SK-N-MC (cell line): Measurements from ENCODE around the gene ADAMTS3.

Experiments
- FOXP2 ChIP-seq: optimal IDR thresholded peaks from 2 replicates; pipeline ENCODE3; 2011; ENCODE audit warnings: mild to moderate bottlenecking, moderate library complexity; ENCODE audit not compliant: insufficient read depth; ENCODE audit errors: extremely low read length, control extremely low read depth
- POLR2AphosphoS5 ChIP-seq: IDR thresholded peaks from 2 replicates; pipeline ENCODE4 v1.6.1; 2012; ENCODE audit warnings: mild to moderate bottlenecking, low read depth, low read length, borderline replicate concordance

DNA sequence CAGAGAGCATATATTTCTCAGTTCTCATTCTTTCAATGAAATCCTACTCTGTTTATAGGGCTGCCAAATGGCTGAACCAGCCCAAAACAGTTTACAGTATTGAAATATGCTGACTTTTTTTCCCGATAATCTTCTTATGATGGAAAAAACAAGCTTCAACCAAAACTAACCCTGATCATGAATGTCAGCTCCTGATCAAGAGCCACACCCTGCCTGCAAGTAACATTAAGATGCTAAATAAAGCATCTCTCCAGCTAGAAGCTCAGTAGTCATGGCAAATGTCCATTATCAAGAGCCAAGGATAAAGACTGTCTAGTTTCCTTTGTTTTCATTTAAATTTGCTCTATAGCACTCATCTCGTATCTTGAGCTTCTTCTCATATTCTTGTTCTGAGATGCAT lies 136.0 kb downstream of the ADAMTS3 start:
- TF ChIP-seq FOXP2: no peak
- no peak for TF ChIP-seq POLR2AphosphoS5
